SKM-1 (cell line): ENCODE results near the gene SRSF6.
A peak's percentile ranks its signal among the peaks of the same experiment; 100 is the strongest.
"Not testable (repeated sequence)": the region's sequence is repeated elsewhere in the genome, so short reads cannot be mapped to it uniquely, and the experiment has no call there.

Source experiments
- DNase-seq: peaks from one replicate; lab custom pipeline; 2025; ENCODE audit not compliant: unreplicated experiment; lab: John Stamatoyannopoulos, UW

The SRSF6 gene

DNA sequence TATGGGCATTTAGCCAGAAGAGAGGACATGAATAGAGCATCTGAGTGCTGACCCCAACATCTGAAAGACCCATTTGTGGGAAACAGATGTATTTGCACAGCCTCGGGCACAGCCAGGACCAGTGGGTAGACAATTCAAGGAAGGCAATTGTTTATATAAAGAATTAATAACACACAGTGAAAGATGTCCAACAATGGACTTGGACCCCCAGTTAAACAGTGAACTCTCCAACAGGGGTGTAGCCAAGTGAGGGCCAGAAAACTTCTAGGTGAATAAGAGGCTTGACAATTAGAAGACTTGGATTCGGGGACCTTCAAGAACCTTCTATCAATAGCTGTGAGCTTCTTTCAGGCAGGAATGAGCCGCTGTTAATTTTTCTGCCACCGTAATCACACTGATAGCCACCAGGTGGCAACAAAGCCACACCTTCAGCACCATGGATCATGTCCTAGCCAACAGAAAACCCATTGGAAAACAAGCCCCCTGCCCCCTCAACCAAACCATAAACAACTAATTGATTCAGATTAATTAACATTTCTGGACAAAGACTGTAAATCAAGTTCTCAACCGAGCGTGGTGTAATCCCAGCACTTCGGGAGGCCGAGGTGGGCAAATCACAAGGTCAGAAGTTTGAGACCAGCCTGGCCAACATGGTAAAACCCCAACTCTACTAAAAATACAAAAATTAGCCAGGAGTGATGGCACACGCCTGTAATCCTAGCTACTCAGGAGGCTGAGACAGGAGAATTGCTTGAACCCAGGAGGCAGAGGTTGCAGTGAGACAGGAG is 8.8 kb upstream of the SRSF6 start:
- DNase-seq: peak; percentile 43

DNA sequence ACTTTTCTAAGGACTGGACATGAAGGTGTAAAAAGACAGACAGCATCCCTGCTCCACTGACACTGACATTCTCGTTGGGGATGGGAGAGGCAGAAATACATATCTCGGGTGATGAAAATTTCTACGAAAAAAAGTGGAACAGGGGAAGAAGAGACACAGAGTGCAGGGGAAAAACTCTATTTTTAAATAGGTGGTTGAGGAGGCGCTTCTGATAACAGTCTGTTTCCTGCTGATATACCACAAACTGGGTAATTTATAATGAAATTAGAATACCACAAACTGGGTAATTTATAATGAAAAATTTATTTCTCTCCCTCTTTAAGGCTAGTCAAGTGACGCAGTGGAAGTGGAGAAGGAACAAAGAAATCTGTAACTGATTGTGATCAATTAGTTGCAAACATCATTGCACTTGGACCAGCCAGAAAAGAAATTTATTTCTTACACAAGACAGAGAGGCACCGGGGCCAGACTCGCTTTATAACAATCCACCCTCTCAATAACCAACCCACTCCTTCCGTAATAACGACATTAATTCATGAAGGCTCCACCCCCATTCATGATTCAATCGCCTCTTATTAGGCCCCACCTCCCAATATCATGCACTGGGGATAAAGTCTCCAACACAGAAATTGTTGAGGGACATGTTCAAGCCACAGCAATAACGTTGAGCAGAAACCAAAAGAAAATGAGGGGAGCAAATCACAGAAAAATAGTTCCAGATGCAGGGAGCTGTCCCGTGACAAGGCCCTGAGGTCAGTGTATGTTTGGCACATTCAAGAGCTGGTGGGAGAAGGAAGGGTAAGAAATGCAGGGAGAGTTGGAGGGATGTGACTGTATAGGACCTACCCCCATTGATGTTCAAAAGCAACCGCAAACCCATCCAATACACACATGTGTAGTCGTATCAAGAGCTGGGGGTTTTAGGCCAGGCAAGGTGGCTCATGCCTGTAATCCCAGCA is 6.6 kb upstream of the SRSF6 start:
- DNase-seq: no peak

DNA sequence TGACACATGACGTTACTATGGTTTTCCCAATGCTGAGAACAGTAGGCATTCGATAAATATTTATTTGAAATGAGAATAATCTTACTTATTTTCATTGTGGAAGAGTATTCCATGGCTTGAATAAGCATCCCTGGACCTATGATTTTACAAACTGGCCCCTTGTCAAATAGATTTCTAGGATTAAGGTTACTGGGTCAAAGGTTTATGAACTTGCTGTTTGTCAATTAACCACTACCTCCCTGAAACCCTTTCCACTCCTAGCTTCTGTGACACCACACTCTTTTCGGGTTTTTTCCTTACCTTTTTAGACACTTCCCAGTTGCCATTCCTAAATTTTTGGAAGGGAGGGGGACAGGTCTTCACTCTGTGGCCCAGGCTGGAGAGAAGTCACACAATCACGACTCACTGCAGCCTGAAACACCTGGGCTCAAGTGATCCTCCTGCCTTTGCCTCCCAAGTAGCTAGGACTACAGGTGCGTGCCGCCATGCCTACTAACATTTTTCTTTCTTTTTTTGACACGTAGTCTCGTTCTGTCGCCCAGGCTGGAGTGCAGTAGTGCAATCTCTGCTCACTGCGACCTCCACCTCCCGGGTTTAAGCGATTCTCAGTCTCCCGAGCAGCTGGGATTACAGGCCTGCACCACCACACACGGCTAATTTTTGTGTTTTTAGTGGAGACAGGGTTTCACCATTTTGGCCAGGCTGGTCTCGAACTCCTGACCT is 5.1 kb upstream of the SRSF6 start:
- DNase-seq: no peak

DNA sequence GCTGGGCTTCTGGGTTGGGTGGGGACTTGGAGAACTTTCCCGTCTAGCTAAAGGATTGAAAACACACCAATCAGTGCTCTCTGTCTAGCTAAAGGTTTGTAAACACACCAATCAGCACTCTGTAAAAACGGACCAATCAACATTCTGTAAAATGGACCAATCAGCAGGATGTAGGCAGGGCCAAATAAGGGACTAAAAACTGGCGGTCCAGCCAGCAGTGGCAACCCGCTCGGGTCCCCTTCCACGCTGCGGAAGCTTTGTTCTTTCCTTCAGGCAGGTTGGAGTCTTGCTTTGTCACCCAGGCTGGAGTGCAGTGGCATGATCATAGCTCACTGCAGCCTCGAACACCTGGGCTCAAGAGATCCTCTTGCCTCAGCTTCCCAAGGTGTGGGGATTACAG is 1.4 kb upstream of the SRSF6 start:
- DNase-seq: not testable (repeated sequence)

DNA sequence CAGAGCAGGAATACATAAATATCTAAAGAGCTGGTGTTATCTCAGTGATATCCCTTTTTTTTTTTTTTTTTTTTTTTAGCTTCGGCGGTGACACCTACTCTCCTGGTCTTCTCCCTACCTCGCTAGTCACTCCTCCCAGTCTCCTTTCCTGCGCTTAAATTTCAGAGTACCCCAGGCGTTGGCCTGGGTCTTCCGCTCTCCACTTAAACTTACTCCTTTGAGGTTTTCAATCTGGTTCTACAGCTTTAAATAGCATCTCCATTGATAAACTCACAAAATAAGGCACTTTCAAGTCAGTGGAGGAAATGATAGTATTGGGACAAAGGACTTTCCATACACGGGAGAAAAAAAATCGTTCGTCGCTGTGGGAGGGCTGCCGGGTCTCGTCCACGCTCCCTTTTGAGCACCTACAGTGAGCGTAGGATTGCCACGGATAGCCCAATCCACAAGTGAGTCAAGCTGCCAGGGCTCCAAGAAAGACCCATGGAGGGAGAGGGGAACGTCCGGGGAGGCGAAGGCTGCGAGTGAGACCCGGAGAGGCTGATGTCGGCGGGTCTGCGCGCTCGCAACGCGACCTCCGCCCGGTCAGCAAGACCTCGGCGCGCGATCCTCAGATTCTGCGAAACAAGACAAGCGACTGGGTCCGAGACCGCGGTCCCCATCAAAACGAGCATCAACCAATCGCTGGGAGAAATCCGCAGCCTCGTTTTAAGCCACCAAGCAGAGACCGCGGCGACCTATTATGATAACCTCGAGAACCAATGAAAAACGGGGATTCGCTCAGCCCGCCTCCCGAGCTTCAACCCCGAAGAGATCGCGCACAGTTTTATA is 672 bp upstream of the SRSF6 start:
- peak; percentile 82 for DNase-seq

DNA sequence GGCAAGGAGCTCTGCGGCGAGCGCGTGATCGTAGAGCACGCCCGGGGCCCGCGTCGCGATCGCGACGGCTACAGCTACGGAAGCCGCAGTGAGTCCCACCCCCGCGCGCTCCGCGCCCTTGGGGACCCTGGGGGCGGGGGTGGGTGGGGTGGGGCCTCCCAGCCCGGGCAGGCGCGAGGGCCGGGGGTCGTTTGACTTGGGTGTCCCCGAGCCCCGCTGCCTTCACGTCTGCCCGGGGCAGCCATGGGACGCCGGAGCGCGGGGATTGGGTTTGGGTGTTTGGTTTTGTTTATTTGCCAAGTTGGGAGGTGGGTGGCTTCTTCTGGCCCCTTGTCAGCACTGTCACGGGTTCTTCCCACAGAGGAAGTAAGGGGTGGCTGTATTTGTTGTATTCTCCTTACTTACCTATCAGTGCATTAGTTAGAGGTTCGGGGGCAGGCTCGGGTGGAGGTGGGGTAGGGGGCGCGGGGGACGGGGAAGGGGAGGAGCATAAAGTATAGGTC is 777 bp downstream of the SRSF6 start:
- no peak for DNase-seq

DNA sequence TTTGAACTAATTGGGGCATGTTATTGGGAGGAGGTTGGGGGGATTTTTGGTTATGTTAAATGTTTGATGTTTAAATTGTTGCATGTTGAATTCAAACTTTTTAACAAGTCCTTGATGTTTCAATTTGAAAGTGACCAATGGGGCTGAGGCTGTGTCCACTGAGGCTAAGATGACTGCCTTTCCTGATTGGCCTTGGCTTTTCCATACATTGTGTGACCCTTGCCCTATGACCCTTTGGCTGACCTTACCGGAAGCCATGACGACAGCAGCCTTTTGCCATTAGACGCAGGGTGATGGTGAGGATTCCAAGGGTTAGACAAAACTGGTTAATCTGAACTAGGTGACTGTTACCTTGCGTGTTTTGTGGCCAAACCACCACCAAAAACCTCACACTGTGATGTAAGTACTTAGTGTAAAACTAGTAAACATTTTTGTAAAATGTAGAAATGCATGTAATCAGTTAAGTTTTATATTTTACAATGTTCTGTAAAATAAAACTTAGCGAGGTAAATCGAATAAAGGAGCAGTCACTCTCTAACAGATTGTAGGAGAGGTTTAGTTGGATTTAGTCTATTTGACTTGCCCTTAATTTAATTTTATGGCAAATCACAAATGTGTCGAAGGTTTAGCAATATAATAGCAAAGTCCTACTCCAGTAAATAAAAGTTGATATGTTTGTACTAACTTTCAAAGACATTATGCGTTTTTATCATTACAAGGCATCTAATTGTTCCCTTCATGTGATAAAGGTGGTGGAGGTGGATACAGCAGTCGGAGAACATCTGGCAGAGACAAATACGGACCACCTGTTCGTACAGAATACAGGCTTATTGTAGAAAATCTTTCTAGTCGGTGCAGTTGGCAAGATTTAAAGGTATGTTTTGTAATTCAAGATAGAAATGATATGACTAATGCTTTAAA is 1.6 kb downstream of the SRSF6 start:
- DNase-seq: no peak

DNA sequence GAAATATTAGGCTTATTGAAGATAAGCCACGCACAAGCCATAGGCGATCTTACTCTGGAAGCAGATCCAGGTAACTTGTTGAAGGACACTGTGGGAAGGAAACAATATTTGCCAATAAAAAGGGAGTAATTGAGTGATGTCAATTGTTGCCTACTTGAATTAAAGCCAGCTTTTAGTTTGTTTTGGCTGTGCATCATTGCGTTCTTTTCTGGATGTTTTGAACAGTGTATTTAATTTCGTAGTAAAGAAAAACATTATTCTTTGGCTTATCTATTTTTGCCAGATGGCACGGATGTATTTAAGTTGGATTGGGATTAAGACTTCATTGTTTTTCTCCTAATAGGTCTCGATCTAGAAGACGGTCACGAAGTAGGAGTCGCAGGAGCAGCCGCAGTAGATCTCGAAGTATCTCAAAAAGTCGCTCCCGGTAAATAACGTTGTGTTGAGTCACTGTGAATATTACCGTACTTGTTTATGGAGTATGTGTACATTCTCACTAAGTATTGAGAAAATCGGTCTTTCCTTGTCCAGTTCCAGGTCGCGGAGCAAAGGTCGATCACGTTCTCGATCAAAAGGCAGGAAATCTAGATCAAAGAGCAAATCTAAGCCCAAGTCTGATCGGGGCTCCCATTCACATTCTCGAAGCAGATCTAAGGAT is 2.6 kb downstream of the SRSF6 start:
- no peak for DNase-seq

DNA sequence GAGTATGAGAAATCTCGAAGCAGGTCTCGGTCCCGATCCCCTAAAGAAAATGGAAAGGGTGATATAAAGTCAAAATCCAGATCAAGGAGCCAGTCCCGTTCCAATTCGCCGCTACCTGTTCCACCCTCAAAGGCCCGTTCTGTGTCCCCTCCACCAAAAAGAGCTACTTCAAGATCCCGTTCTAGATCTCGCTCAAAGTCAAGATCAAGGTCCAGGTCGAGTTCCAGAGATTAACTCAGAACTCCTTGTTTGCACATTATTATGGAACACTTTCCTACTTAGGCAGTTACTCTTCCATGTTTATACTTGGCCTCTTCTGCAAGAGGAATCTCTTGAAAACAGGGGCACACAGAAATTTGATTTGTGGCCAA is 3.1 kb downstream of the SRSF6 start:
- no peak for DNase-seq

DNA sequence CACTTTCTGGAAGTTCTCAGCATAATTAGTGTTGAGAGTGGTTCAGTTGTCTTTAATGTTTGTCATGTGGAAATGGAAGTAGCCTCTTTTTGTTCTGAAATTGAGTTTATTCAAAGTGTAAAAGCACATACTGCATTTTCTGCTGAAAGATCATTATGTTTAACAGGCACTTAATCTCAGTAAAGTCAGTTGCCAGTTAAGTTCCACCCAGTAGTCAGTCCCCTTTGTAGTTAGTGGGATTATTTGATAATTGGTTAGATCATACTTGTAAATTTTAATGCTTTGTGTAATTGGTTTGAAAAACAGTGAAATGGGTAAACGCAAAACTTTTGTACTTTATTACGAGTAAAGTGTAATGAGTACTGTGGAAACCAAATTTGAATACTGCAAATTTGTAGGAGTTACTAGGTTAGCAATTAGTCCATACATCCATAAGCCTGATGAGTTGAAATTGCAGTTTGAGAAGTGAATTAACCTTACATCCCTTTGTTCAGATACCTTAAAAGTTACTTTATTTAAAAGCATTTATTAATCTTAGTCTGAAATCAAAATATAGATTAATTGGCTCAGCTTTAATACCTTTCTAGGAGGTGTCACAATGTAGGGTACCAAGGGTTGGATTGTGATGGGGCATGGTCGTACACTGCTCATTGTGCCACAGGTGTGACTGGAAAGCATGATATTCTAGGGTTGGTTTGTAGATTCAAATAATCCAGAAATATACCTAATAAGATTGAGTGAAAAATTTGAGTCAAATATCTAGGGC is 4.4 kb downstream of the SRSF6 start:
- no peak for DNase-seq

DNA sequence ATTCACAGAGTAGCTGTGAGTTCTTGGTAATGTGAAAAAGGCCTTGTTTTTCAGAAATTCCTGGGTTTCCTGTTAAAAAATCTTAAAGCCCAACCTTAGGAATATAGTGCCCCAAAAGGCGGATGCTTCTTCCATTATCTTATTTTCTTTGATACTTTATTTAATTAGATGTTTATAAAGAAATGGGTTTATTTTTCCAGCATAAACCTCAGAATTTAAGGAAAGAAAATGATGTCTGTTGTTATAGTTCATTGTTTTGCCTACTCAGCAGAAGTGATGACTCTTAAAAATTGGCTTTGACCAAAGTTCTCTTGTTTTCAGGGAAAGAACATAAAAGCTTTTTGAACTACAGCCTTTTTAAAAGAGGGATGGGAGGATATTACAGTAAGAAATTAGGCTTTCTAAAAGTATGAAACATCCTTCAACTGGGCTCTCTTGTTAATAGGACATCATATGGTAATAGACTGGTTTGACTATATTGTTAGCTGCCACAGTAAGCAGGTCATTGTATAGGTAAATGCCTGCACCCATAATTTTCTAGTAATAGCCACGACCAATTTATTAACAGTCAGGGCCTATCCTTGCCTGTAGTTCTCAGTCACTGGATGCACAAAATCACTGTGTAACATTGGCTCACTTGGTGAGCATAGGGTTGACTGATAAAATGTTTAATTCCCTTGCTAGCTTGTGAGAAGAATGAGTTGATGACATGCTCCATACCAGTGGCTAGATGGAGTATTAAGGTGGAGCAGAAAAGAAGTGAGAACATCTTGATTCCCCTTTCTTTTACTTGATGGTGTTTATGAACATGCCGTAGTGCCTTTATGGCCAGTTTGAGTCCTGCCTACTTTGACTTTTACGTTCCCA is 5.2 kb downstream of the SRSF6 start:
- no peak for DNase-seq

DNA sequence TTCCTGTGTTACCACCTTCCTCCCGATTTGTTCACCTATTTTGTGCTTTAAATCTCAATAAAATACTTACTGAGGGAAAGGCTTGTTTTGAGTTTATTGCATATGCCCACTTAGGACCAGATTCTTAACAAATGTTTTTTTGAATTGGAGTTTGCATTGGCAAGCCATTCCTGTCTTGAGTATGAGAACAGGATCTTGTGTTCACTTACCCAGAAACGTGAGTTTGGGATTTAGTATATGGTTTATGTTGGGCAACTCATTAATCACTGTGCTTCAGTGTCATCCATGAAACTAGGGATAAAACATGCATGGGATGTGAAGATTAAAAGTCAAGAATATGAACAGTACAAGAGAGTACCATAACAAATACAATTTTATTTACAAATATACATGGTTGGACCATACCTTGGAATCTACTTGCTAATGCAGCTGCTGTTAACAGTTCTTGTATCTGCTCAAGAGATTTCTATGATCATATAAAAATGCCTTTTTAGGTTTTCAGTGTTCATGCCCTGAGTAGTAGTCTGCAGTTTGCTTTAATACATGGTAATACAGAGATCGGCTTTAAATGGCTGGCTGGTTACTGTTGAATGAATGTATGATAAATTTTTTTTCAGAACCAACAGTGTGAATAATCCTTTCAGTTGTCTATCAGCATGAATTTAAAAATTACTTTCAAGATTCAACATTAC is 6.0 kb downstream of the SRSF6 start:
- no peak for DNase-seq

DNA sequence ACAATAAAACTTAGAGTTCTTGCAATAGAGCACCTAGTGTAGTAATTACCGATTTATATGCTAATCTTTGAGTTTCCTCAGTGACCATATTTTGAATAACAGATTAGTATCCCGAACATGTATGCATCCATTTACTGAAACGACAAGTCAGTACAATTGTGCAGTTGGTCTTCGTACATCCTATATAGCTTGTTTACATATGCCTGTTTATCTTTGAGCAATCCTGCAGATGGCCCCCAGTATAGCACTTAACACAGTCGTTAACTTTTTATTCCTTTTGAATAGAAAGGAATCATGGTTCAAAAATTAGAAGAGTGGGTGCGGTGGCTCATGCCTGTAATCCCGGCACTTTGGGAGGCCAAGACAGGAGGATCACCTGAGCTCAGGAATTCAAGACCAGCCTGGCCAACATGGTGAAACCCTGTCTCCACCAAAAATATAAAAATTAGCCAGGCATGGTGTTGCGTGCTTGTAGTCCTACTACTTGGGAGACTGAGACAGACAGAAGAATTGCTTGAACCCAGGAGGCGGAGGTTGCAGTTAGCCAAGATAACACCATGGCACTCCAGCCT is 6.6 kb downstream of the SRSF6 start:
- DNase-seq: no peak

DNA sequence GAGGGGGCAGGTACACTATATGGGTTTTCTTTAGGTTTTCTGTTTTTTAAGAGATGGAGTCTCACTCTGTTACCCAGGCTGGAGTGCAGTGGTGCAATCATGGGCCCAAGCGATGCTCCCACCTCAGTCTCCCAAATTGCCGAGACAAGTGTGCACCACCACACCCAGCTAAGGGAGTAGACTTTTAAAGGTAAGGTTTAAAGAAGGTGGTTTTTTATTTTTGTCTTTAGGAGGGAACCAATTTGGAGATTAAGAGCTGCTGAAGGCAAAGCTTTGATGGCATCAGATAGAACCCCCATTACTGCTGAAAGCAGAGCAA is 7.9 kb downstream of the SRSF6 start:
- DNase-seq: no peak

DNA sequence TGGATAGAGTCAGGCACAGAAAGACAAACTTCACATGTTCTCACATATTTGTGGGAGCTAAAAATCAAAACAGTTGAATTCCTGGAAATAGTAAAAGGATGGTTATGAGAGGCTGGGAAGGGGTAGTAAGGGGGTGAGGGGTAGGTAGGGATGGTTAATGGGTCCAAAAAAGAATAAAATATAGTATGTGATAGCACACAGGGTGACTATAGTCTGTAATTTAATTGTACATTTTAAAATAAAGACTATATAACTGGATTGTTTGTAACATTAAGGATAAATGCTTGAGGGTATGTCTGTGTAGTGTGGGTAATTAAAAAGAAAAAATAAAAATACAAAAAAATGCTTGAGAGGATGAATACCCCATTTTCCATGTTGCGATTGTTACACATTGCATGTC is 9.9 kb downstream of the SRSF6 start:
- no peak for DNase-seq

DNA sequence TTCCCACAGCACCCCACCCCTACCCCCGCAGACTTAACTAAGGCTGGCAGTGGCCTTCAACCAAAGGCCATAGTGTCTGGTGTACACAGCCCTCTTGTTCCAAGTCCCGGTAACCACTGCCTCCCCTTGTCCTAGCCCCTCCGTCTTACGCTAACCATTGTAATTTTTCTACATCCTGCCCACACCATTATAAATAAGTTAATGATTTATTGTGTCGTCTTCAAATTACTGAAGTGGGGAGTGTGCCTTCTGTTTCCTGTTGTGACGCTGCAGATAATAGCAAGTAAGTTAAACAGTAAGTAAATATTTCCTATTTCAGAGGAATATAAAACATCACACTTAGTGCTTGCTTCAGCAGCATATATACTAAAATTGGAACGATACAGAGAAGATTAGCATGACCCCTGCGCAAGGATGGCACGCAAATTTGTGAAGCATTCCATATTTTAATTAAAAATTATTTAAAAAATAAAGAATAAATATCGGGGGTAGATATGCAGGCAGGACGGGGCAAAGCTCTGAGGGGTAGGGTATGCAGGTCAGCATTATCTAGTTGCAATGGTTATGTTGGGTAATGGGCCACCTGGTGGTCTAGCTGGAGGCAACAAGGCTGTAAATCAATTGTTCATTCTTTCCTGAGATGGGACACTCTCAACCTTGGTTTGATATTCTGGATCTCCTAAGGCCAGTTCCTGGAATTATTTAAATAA is 15.1 kb downstream of the SRSF6 start:
- no peak for DNase-seq
